Tibial nerve (tissue), 4 donors: Measurements from ENCODE around the gene CHRNA9.

Source experiments
- CTCF ChIP-seq, 5 experiments: fragments of 200-600 bp in 3 of 5; fragments of 450-650 bp in 2 of 5; sonication (generic) in 3 of 5; IDR thresholded peaks; one replicate each; pipeline ENCODE4 v1.5.1; 2016 to 2019; ENCODE audit warnings: antibody characterized with exemption in 5 of 5, mild to moderate bottlenecking in 3 of 5, moderate library complexity in 2 of 5
- EP300 ChIP-seq, 2 donors: sonication (generic); formaldehyde crosslinking; IDR thresholded peaks; one replicate each; pipeline ENCODE4 v1.6.1; 2017; ENCODE audit warnings: antibody characterized with exemption in 2 of 2, mild to moderate bottlenecking in 1 of 2
- POLR2A ChIP-seq, 2 donors: fragments of 450-650 bp; IDR thresholded peaks; one replicate each; pipeline ENCODE4 v1.6.1; 2017; ENCODE audit warnings: antibody characterized with exemption in 2 of 2, mild to moderate bottlenecking in 2 of 2, moderate library complexity in 2 of 2

- TF ChIP-seq CTCF (IDR thresholded peaks at IDR 0.05) (no peak), EP300 (IDR thresholded peaks at IDR 0.05) (no peak), POLR2A (IDR thresholded peaks at IDR 0.05) (no peak)
These were observed 19.0 kb downstream of the CHRNA9 start for GRCh38 chr4:40354158-40354557.
